WTC11 (cell line): ENCODE measurements around the gene BZW2. TPM values are rescaled to one million over a fixed set of nuclear protein-coding genes. Genes with fewer than 3 reads are reported as not detected.

Experiments
- ATAC-seq: fragments of 200-7000 bp; cut with Tn5 transposase; 2 replicates; pipeline ENCODE4 v1.10.0; 2021; ENCODE audit warnings: mild to moderate bottlenecking, moderate library complexity
- CTCF ChIA-PET: fragments of 300-600 bp; sonication (Branson Sonifier 250); formaldehyde crosslinking; loops from one replicate; lab custom pipeline; 2021; ENCODE audit warnings: antibody characterized with exemption; lab: Charles Lee
- POLR2A ChIA-PET: fragments of 350-600 bp; sonication (Branson Sonifier 250); formaldehyde crosslinking; loops from one replicate; lab custom pipeline; 2021; ENCODE audit warnings: antibody characterized with exemption; lab: Charles Lee
- DNase-seq: peaks from one replicate; pipeline ENCODE4 v3.0.0; 2021; ENCODE audit warnings: low spot score
- H3K27ac Mint-ChIP-seq: 2 replicates; pipeline ENCODE4 v1.8.0; 2021; ENCODE audit warnings: mixed read lengths
- H3K27me3 Mint-ChIP-seq: 2 replicates; pipeline ENCODE4 v1.8.0; 2021; ENCODE audit warnings: low read depth, mild to moderate bottlenecking, moderate library complexity, mixed read lengths
- H3K36me3 Mint-ChIP-seq: 2 replicates; pipeline ENCODE4 v1.8.0; 2021; ENCODE audit warnings: mixed read lengths
- H3K4me1 Mint-ChIP-seq: 2 replicates; pipeline ENCODE4 v1.8.0; 2022; ENCODE audit warnings: mixed read lengths
- H3K4me3 Mint-ChIP-seq: 2 replicates; pipeline ENCODE4 v1.8.0; 2021; ENCODE audit warnings: mild to moderate bottlenecking, moderate library complexity, mixed read lengths
- H3K9me3 Mint-ChIP-seq: 2 replicates; pipeline ENCODE4 v1.8.0; 2021; ENCODE audit warnings: mixed read lengths
- CREM ChIP-seq: sonication (generic); formaldehyde crosslinking; IDR thresholded peaks from 2 replicates; pipeline ENCODE4 v1.8.1; 2022; ENCODE audit warnings: mild to moderate bottlenecking, missing genetic modification reagents, moderate library complexity
- GTF2I ChIP-seq: fragments of 250-450 bp; sonication (Bioruptor Pico); conservative IDR thresholded peaks from 2 replicates; pipeline ENCODE4 v1.4.0; 2021; ENCODE audit warnings: mild to moderate bottlenecking
- IRF2 ChIP-seq: sonication (generic); formaldehyde crosslinking; IDR thresholded peaks from 2 replicates; pipeline ENCODE4 v1.8.0; 2022; ENCODE audit warnings: low read depth, missing genetic modification reagents, borderline replicate concordance
- NR1H2 ChIP-seq: sonication (generic); formaldehyde crosslinking; IDR thresholded peaks from 2 replicates; pipeline ENCODE4 v1.9.0; 2021; ENCODE audit warnings: mild to moderate bottlenecking, moderate library complexity, missing genetic modification reagents
- NR2C2 ChIP-seq: sonication (generic); formaldehyde crosslinking; IDR thresholded peaks from 2 replicates; pipeline ENCODE4 v1.8.0; 2022; ENCODE audit warnings: mild to moderate bottlenecking, missing genetic modification reagents
- NR3C1 ChIP-seq: sonication (generic); formaldehyde crosslinking; conservative IDR thresholded peaks from 2 replicates; pipeline ENCODE4 v1.8.1; 2023; ENCODE audit warnings: low read depth, mild to moderate bottlenecking, missing genetic modification reagents
- PRRX2 ChIP-seq: fragments of 250-450 bp; sonication (Bioruptor Pico); IDR thresholded peaks from 2 replicates; pipeline ENCODE4 v1.8.0; 2021; ENCODE audit warnings: mild to moderate bottlenecking
- SOX15 ChIP-seq: fragments of 250-450 bp; sonication (Bioruptor Pico); IDR thresholded peaks from 2 replicates; pipeline ENCODE4 v1.9.0; 2021; ENCODE audit warnings: mild to moderate bottlenecking
- TEAD1 ChIP-seq: sonication (generic); formaldehyde crosslinking; IDR thresholded peaks from 2 replicates; pipeline ENCODE4 v1.8.0; 2022; ENCODE audit warnings: mild to moderate bottlenecking, missing genetic modification reagents
- TEAD4 ChIP-seq: sonication (generic); formaldehyde crosslinking; IDR thresholded peaks from 2 replicates; pipeline ENCODE4 v1.8.0; 2022; ENCODE audit warnings: mild to moderate bottlenecking, missing genetic modification reagents
- ZBTB21 ChIP-seq: sonication (generic); formaldehyde crosslinking; IDR thresholded peaks from 2 replicates; pipeline ENCODE4 v1.8.1; 2023; ENCODE audit warnings: mild to moderate bottlenecking, missing genetic modification reagents, borderline replicate concordance
- ZNF121 ChIP-seq: sonication (generic); formaldehyde crosslinking; IDR thresholded peaks from 2 replicates; pipeline ENCODE4 v1.8.0; 2023; ENCODE audit warnings: missing genetic modification reagents
- ZNF138 ChIP-seq: sonication (generic); formaldehyde crosslinking; conservative IDR thresholded peaks from 2 replicates; pipeline ENCODE4 v1.8.1; 2022; ENCODE audit warnings: mild to moderate bottlenecking, moderate library complexity, missing genetic modification reagents
- ZNF219 ChIP-seq: sonication (generic); formaldehyde crosslinking; IDR thresholded peaks from 2 replicates; pipeline ENCODE4 v1.8.0; 2023; ENCODE audit warnings: missing genetic modification reagents, mild to moderate bottlenecking, borderline replicate concordance
- ZNF317 ChIP-seq: sonication (generic); formaldehyde crosslinking; IDR thresholded peaks from 2 replicates; pipeline ENCODE4 v1.8.1; 2023; ENCODE audit warnings: low read depth, mild to moderate bottlenecking, moderate library complexity, missing genetic modification reagents, borderline replicate concordance
- total RNA-seq: library from RNA; stranded (reverse); gene quantifications from 3 replicates; pipeline ENCODE4 v1.2.3, GENCODE V29; 2021
- TF ChIP-seq, protein P1 (sequence below): sonication (generic); formaldehyde crosslinking; IDR thresholded peaks from 2 replicates; pipeline ENCODE4 v1.8.1; 2023; ENCODE audit warnings: mild to moderate bottlenecking, missing genetic modification reagents, borderline replicate concordance
- TF ChIP-seq, protein P2 (sequence below): sonication (generic); formaldehyde crosslinking; IDR thresholded peaks from 2 replicates; pipeline ENCODE4 v1.8.0; 2022; ENCODE audit warnings: mild to moderate bottlenecking, missing genetic modification reagents
- TF ChIP-seq, protein P3 (sequence below): sonication (generic); formaldehyde crosslinking; IDR thresholded peaks from 2 replicates; pipeline ENCODE4 v1.8.1; 2023; ENCODE audit warnings: mild to moderate bottlenecking, moderate library complexity, missing genetic modification reagents
- TF ChIP-seq, protein P4 (sequence below): sonication (generic); formaldehyde crosslinking; IDR thresholded peaks from 2 replicates; pipeline ENCODE4 v1.8.0; 2022; ENCODE audit warnings: mild to moderate bottlenecking, missing genetic modification reagents
- TF ChIP-seq, protein P5 (sequence below): sonication (generic); formaldehyde crosslinking; IDR thresholded peaks from 2 replicates; pipeline ENCODE4 v1.8.1; 2023; ENCODE audit warnings: mild to moderate bottlenecking, missing genetic modification reagents
- TF ChIP-seq, protein P6 (sequence below): fragments of 250-450 bp; sonication (Bioruptor Pico); IDR thresholded peaks from 2 replicates; pipeline ENCODE4 v2.1.2; 2022; ENCODE audit warnings: mild to moderate bottlenecking, moderate library complexity
- TF ChIP-seq, protein P7 (sequence below): fragments of 250-450 bp; sonication (Bioruptor Pico); IDR thresholded peaks from 2 replicates; pipeline ENCODE4 v1.9.0; 2021; ENCODE audit warnings: moderate library complexity, mild to moderate bottlenecking, inconsistent platforms, borderline replicate concordance
- TF ChIP-seq, protein P8 (sequence below): sonication (generic); formaldehyde crosslinking; IDR thresholded peaks from 2 replicates; pipeline ENCODE4 v1.8.1; 2023; ENCODE audit warnings: mild to moderate bottlenecking, missing genetic modification reagents, moderate library complexity

BZW2 gene
- total RNA-seq, 1 experiment from 2014 or later = 105 TPM

DNA sequence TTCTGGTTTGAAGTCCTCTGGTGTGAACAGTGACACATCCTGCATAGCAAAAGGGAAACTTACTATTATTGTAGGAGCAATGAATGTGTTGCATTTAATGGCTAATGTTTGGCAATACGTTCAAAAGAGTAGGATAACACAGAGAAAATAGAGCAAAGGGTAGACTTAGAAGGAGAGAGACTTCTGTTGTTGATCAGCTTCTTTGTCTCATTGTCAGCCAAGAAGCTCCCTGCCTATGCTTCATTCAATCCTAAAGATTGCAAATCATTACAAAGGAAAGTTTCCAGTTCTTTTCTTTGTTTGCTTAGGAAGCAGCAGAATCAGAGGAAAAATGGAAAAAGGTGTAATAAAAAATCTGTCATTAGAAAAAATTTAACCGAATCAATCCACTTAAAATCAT is 99.7 kb downstream of the BZW2 start:
- CTCF ChIA-PET = no interaction called here
- Mint-ChIP-seq H3K36me3 (no peaks in the 10 kb centered on the region), H3K27me3 (no peaks in the 10 kb centered on the region), H3K4me1 (peaks cover 22% of the 10 kb centered on the region), H3K4me3 (no peak overlapping the region), H3K27ac (peak overlapping the region; percentile 87; the same call in 1 of the 2 replicates), H3K9me3 (no peaks in the 10 kb centered on the region)
- DNase-seq (no peak), ATAC-seq (no peak)
- TF ChIP-seq, protein P1, sequence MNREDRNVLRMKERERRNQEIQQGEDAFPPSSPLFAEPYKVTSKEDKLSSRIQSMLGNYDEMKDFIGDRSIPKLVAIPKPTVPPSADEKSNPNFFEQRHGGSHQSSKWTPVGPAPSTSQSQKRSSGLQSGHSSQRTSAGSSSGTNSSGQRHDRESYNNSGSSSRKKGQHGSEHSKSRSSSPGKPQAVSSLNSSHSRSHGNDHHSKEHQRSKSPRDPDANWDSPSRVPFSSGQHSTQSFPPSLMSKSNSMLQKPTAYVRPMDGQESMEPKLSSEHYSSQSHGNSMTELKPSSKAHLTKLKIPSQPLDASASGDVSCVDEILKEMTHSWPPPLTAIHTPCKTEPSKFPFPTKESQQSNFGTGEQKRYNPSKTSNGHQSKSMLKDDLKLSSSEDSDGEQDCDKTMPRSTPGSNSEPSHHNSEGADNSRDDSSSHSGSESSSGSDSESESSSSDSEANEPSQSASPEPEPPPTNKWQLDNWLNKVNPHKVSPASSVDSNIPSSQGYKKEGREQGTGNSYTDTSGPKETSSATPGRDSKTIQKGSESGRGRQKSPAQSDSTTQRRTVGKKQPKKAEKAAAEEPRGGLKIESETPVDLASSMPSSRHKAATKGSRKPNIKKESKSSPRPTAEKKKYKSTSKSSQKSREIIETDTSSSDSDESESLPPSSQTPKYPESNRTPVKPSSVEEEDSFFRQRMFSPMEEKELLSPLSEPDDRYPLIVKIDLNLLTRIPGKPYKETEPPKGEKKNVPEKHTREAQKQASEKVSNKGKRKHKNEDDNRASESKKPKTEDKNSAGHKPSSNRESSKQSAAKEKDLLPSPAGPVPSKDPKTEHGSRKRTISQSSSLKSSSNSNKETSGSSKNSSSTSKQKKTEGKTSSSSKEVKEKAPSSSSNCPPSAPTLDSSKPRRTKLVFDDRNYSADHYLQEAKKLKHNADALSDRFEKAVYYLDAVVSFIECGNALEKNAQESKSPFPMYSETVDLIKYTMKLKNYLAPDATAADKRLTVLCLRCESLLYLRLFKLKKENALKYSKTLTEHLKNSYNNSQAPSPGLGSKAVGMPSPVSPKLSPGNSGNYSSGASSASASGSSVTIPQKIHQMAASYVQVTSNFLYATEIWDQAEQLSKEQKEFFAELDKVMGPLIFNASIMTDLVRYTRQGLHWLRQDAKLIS (CRISPR knock-in tag) = no peak
- TF ChIP-seq TEAD1 (CRISPR knock-in tag) (no peak), NR3C1 (CRISPR knock-in tag) (no peak), NR1H2 (CRISPR knock-in tag) (no peak), CREM (CRISPR knock-in tag) (no peak), ZNF317 (CRISPR knock-in tag) (no peak), NR2C2 (CRISPR knock-in tag) (no peak), GTF2I (CRISPR knock-in tag) (no peak), PRRX2 (CRISPR knock-in tag) (no peak), ZNF219 (CRISPR knock-in tag) (no peak), IRF2 (no peak)
- TF ChIP-seq, protein P2, sequence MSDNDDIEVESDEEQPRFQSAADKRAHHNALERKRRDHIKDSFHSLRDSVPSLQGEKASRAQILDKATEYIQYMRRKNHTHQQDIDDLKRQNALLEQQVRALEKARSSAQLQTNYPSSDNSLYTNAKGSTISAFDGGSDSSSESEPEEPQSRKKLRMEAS = no peak
- TF ChIP-seq, protein P3, sequence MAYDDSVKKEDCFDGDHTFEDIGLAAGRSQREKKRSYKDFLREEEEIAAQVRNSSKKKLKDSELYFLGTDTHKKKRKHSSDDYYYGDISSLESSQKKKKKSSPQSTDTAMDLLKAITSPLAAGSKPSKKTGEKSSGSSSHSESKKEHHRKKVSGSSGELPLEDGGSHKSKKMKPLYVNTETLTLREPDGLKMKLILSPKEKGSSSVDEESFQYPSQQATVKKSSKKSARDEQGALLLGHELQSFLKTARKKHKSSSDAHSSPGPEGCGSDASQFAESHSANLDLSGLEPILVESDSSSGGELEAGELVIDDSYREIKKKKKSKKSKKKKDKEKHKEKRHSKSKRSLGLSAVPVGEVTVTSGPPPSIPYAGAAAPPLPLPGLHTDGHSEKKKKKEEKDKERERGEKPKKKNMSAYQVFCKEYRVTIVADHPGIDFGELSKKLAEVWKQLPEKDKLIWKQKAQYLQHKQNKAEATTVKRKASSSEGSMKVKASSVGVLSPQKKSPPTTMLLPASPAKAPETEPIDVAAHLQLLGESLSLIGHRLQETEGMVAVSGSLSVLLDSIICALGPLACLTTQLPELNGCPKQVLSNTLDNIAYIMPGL (CRISPR knock-in tag) = no peak
- TF ChIP-seq, protein P4, sequence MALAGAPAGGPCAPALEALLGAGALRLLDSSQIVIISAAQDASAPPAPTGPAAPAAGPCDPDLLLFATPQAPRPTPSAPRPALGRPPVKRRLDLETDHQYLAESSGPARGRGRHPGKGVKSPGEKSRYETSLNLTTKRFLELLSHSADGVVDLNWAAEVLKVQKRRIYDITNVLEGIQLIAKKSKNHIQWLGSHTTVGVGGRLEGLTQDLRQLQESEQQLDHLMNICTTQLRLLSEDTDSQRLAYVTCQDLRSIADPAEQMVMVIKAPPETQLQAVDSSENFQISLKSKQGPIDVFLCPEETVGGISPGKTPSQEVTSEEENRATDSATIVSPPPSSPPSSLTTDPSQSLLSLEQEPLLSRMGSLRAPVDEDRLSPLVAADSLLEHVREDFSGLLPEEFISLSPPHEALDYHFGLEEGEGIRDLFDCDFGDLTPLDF (CRISPR knock-in tag) = no peak
- TF ChIP-seq, protein P5, sequence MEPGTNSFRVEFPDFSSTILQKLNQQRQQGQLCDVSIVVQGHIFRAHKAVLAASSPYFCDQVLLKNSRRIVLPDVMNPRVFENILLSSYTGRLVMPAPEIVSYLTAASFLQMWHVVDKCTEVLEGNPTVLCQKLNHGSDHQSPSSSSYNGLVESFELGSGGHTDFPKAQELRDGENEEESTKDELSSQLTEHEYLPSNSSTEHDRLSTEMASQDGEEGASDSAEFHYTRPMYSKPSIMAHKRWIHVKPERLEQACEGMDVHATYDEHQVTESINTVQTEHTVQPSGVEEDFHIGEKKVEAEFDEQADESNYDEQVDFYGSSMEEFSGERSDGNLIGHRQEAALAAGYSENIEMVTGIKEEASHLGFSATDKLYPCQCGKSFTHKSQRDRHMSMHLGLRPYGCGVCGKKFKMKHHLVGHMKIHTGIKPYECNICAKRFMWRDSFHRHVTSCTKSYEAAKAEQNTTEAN (CRISPR knock-in tag) = no peak
- TF ChIP-seq, protein P6, sequence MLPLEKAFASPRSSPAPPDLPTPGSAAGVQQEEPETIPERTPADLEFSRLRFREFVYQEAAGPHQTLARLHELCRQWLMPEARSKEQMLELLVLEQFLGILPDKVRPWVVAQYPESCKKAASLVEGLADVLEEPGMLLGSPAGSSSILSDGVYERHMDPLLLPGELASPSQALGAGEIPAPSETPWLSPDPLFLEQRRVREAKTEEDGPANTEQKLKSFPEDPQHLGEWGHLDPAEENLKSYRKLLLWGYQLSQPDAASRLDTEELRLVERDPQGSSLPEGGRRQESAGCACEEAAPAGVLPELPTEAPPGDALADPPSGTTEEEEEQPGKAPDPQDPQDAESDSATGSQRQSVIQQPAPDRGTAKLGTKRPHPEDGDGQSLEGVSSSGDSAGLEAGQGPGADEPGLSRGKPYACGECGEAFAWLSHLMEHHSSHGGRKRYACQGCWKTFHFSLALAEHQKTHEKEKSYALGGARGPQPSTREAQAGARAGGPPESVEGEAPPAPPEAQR (CRISPR knock-in tag) = no peak
- POLR2A ChIA-PET = no interaction called here

DNA sequence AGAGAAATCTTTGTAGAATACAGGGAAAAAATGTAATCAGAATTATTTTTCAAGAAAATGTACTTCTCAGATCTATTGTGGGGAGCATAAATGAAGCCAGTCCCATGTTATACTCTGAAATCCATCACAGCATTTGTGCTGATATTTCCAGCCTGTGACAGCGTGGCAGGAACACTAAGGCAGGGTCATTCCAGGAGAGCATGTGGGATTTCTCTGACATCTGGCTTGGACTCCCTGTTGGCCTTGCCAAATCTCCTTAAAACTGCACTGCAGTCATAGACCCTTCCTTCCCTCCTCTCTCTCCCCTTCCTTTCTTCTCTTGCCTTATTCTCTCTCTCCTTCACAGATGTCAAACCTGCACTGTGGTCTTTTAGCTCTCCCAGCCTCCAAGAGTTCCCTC is 101.1 kb downstream of the BZW2 start:
- H3K27ac Mint-ChIP-seq = no peak overlapping the region
- CTCF ChIA-PET = no interaction called here
- ATAC-seq = no peak
- H3K36me3 Mint-ChIP-seq = no peaks in the 10 kb centered on the region
- DNase-seq = no peak
- H3K9me3 Mint-ChIP-seq = no peaks in the 10 kb centered on the region
- H3K4me3 Mint-ChIP-seq = no peak overlapping the region
- H3K27me3 Mint-ChIP-seq = no peaks in the 10 kb centered on the region
- POLR2A ChIA-PET = no interaction called here
- H3K4me1 Mint-ChIP-seq = peaks cover 16% of the 10 kb centered on the region
- no peak for TF ChIP-seq ZNF121 (CRISPR knock-in tag)
- TF ChIP-seq SOX15 = no peak
- TF ChIP-seq NR1H2 (CRISPR knock-in tag) = no peak
- TF ChIP-seq, protein P7, sequence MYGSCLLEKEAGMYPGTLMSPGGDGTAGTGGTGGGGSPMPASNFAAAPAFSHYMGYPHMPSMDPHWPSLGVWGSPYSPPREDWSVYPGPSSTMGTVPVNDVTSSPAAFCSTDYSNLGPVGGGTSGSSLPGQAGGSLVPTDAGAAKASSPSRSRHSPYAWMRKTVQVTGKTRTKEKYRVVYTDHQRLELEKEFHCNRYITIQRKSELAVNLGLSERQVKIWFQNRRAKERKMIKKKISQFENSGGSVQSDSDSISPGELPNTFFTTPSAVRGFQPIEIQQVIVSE (CRISPR knock-in tag) = no peak
- no peak for TF ChIP-seq ZBTB21 (CRISPR knock-in tag)
- TF ChIP-seq, protein P6 (CRISPR knock-in tag) = no peak
- TF ChIP-seq, protein P8, sequence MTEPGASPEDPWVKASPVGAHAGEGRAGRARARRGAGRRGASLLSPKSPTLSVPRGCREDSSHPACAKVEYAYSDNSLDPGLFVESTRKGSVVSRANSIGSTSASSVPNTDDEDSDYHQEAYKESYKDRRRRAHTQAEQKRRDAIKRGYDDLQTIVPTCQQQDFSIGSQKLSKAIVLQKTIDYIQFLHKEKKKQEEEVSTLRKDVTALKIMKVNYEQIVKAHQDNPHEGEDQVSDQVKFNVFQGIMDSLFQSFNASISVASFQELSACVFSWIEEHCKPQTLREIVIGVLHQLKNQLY (CRISPR knock-in tag) = no peak
- no peak for TF ChIP-seq TEAD4 (CRISPR knock-in tag)
- TF ChIP-seq ZNF138 (CRISPR knock-in tag) = no peak
